ENCODE data around the gene RRAS. TPM values are rescaled to one million over a fixed set of nuclear protein-coding genes. Genes with fewer than 3 reads are reported as not detected.
"Not testable (repeated sequence)": the region's sequence is repeated elsewhere in the genome, so short reads cannot be mapped to it uniquely, and the experiment has no call there.

RRAS gene
- total and polyA plus RNA-seq, 5 donors = 76.7 to 153 (median 90.9) TPM

DNA sequence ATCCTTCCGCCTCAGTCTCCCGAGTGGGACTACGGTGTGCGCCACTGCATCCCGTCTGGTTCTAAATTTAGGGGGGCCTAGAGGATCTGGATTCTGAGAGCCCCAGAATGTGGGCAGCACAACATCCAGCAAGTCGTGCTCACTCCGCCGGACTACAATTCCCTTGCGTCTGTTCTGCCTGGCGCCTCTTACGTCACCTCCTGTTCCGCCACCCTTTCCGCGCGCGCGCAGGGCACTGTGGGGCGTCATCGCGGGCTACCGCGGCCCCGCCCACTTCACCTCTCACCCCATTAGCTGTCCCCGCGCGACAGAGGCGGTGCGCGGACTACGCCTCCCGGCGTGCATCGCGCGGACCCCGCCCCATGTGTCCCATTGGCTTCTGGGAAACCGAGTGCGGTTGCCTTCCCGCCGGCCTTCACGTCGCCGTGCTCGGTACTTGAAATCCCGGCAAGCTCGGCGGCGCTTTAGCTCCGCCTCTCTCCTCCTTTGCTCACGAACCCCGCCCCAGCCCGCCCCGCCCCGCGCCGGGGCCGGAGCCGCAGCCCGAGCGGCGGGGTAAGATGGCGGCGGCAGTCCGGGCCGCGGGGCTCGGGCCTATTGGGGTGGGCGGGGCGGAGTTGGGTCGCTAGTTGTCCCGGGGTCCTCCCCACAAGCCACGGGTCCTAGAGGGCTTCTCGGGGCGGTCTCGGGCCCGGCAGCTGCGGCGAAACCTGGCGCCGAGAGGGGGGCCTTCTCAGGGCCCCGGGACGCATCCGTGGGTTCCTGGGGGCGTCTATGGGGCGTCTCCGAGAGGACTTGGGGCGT lies 1.9 kb upstream of the RRAS start, which contains the start of gene SCAF1:
SCAF1 (plus strand) TSS at position 522 of the 804 bp plus-strand sequence. CDS start 2,818 bp downstream, outside the sequence.
- peak; percentile 100 for DNase-seq
- no peaks in the 10 kb centered on the region for H3K9me3 ChIP-seq (ENCODE audit: control insufficient read depth, low read length)
- H3K27ac ChIP-seq (ENCODE audit: low read length) = peak within 1 kb of the TSS; percentile 99
- peaks cover 1% of the 10 kb centered on the region for H3K4me1 ChIP-seq (ENCODE audit: control insufficient read depth, insufficient read depth, low read length)
- peak within 1 kb of the TSS; percentile 96 for H3K4me3 ChIP-seq (ENCODE audit: low read length)
- peak; percentile 80 to 86 for ATAC-seq
- intact Hi-C loops (cut with DNase I) = no loop called here
- under 1% methylated on average over 87 of the region's 87 CpGs for WGBS
- H3K27me3 ChIP-seq (ENCODE audit: control insufficient read depth, insufficient read depth) = no peaks in the 10 kb centered on the region

DNA sequence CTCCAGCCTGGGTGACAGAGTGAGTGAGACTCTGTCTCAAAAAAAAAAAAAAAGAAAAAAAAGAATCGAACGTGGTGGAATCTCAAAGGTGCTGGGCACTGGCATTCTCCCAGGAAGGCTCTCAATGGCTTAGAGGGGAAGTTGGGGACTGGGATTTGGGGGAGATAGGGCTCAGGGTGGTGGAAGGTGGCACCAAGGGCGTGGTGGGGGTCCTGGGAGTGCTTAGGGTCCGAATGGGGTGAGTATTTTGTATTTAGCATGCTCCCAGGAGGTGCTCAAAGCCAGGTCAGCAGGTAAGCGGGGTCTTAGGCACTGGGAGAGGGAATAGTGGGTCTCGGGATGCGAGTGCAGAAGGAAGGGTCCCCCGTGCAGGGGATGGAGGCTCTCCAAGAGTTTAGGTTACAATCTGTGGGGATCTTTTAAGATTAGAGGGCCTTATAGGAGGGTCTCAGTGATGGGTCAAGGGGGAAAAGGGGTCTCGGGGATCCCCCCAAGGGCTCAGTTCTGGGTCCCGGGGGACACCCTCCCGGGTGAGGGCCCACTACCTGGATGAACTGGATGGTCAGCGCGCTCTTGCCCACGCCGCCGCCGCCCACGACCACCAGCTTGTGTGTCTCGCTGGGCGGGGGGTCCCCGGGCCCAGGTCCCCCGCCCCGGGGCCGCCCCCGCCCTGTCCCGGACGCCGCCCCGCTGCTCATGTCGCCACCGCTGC lies 386 bp downstream of the RRAS start:
- H3K4me3 ChIP-seq (ENCODE audit: low read length) = peak overlapping the region; percentile 73
- H3K4me1 ChIP-seq (ENCODE audit: control insufficient read depth, insufficient read depth, low read length) = peaks cover 6% of the 10 kb centered on the region
- WGBS = 3% methylated on average over 31 of the region's 31 CpGs
- no peaks in the 10 kb centered on the region for H3K9me3 ChIP-seq (ENCODE audit: control insufficient read depth, low read length)
- intact Hi-C loops (cut with DNase I) = loop anchor here in 3 of 4 donors (5.0 to 10.0 kb wide), 2 partner anchors 47 to 55 kb away; partner anchors contain the start of genes PRR12 (in 2 of the 3), NOSIP (in 1 of the 3) and PRRG2 (in 1 of the 3)
- DNase-seq = peak; percentile 52 to 71 (median 68)
- H3K27me3 ChIP-seq (ENCODE audit: control insufficient read depth, insufficient read depth) = no peaks in the 10 kb centered on the region
- ATAC-seq = no peak
- peak overlapping the region; percentile 84 for H3K27ac ChIP-seq (ENCODE audit: low read length)

- 9% methylated on average over 19 of the region's 19 CpGs for WGBS
- Histone ChIP-seq H3K4me1 (ENCODE audit: control insufficient read depth, insufficient read depth, low read length) (peaks cover 6% of the 10 kb centered on the region), H3K4me3 (ENCODE audit: low read length) (peak overlapping the region; percentile 73), H3K9me3 (ENCODE audit: control insufficient read depth, low read length) (no peaks in the 10 kb centered on the region), H3K27me3 (ENCODE audit: control insufficient read depth, insufficient read depth) (no peaks in the 10 kb centered on the region), H3K27ac (ENCODE audit: low read length) (peak overlapping the region; percentile 91)
- ATAC-seq (peak; percentile 18), DNase-seq (peak; percentile 94 to 97 (median 97))
- intact Hi-C loops (cut with DNase I) = loop anchor here in 3 of 4 donors (5.0 to 10.0 kb wide), 2 partner anchors 46 to 53 kb away; partner anchors contain the start of genes PRR12 (in 2 of the 3), NOSIP (in 1 of the 3) and PRRG2 (in 1 of the 3)
Measured at GRCh38 chr19:49637821-49638738, 1.9 kb downstream of the RRAS start.

DNA sequence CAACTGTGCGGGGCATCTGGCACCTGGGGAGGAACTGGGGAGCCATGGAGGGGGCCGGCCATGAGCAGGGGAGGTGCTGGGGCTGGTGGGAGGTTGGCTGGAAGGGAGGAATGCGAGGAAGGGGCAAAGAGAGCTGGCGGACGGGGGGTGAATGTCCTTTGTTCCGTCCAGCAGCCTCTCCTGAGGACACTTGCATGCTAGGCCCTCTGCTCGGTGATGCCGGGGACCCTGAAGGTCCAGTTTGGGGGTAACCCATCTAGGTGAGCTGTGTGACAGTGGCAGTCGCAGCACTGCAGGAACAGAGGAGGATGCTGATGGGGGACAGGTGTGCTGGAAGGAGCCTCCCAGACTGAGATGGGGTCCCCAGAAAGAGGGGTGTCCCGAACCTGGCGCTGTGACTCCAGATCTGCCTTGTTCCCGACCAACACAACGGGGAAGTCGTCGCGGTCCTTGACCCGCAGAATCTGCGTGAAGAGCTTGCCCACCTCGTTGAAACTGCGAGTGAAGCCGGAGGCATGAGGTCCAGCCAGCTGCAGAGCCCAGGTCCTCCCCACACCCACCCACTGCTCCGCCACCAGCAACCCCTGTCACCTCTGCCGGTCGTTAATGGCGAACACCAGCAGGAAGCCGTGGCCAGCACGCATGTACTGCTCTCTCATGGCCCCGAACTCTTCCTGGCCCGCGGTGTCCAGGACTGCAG lies 3.6 kb downstream of the RRAS start:
- Histone ChIP-seq H3K27ac (ENCODE audit: low read length) (no peak overlapping the region), H3K4me3 (ENCODE audit: low read length) (no peak overlapping the region), H3K4me1 (ENCODE audit: control insufficient read depth, insufficient read depth, low read length) (peaks cover 6% of the 10 kb centered on the region), H3K27me3 (ENCODE audit: control insufficient read depth, insufficient read depth) (no peaks in the 10 kb centered on the region), H3K9me3 (ENCODE audit: control insufficient read depth, low read length) (no peaks in the 10 kb centered on the region)
- intact Hi-C loops (cut with DNase I) = loop anchor here in 3 of 4 donors (5.0 to 10.0 kb wide), 2 partner anchors 44 to 52 kb away; partner anchors contain the start of genes PRR12 (in 2 of the 3), NOSIP (in 1 of the 3) and PRRG2 (in 1 of the 3)
- DNase-seq (peak in 2 of 3 donors; percentile 57 to 61), ATAC-seq (no peak)
- 77% methylated on average over 30 of the region's 30 CpGs for WGBS

GRCh38 chr19:49635530-49636232 lies 4.3 kb downstream of the RRAS start:
- Histone ChIP-seq H3K4me1 (ENCODE audit: control insufficient read depth, insufficient read depth, low read length) (peaks cover 12% of the 10 kb centered on the region), H3K4me3 (ENCODE audit: low read length) (no peak overlapping the region)
- intact Hi-C loops (cut with DNase I) = loop anchor here in 3 of 4 donors (5.0 to 10.0 kb wide), 2 partner anchors 43 to 51 kb away; partner anchors contain the start of genes PRR12 (in 2 of the 3), NOSIP (in 1 of the 3) and PRRG2 (in 1 of the 3)

GRCh38 chr19:49633273-49633672 lies 6.7 kb downstream of the RRAS start:
- 63% methylated on average over 9 of the region's 9 CpGs for WGBS
- intact Hi-C loops (cut with DNase I) = loop anchor here in 1 of 4 donors (10.0 kb wide), 1 partner anchor 48 kb away; the partner anchor contains the start of genes NOSIP and PRRG2
- not testable (repeated sequence) for ATAC-seq; H3K4me3 ChIP-seq (ENCODE audit: low read length); H3K9me3 ChIP-seq (ENCODE audit: control insufficient read depth, low read length); H3K27me3 ChIP-seq (ENCODE audit: control insufficient read depth, insufficient read depth); H3K27ac ChIP-seq (ENCODE audit: low read length)
- peak in 1 of 3 donors; percentile 9 for DNase-seq
- H3K4me1 ChIP-seq (ENCODE audit: control insufficient read depth, insufficient read depth, low read length) = peaks cover 13% of the 10 kb centered on the region

More at GRCh38 chr19:49635530-49636232, 4.3 kb downstream of the RRAS start:
- Histone ChIP-seq H3K27ac (ENCODE audit: low read length) (peak overlapping the region; percentile 34), H3K27me3 (ENCODE audit: control insufficient read depth, insufficient read depth) (no peaks in the 10 kb centered on the region), H3K9me3 (ENCODE audit: control insufficient read depth, low read length) (no peaks in the 10 kb centered on the region)
- ATAC-seq = no peak
- WGBS = 38% methylated on average over 24 of the region's 24 CpGs
- peak in 2 of 3 donors; percentile 57 to 64 for DNase-seq

DNA sequence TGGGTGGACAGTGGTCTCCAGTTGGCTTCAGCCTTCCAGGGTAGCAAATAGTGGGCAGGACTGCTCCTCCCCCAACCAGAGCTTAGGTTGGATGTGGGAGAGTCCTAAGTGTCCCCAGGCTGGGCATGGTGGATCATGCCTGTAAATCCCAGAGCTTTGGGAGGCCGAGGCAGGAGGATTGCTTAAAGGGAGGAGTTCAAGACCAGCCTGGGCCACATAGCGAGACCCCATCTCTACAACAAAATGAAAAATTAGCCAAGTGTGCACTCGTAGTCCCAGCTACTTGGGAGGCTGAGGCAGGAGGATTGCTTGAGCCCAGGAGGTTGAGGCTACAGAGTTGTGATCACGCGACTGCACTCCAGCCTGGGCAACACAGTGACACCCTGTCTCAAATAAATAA lies 7.4 kb downstream of the RRAS start:
- WGBS = 93% methylated on average over 5 of the region's 5 CpGs
- no peak overlapping the region for H3K4me3 ChIP-seq (ENCODE audit: low read length)
- no peaks in the 10 kb centered on the region for H3K9me3 ChIP-seq (ENCODE audit: control insufficient read depth, low read length)
- H3K27ac ChIP-seq (ENCODE audit: low read length) = no peak overlapping the region
- intact Hi-C loops (cut with DNase I) = loop anchor here in 1 of 4 donors (10.0 kb wide), 1 partner anchor 48 kb away; the partner anchor contains the start of genes NOSIP and PRRG2
- peak in 2 of 3 donors; percentile 12 to 46 for DNase-seq
- no peak for ATAC-seq
- H3K4me1 ChIP-seq (ENCODE audit: control insufficient read depth, insufficient read depth, low read length) = peaks cover 13% of the 10 kb centered on the region
- H3K27me3 ChIP-seq (ENCODE audit: control insufficient read depth, insufficient read depth) = no peaks in the 10 kb centered on the region

GRCh38 chr19:49631610-49632192 lies 8.2 kb downstream of the RRAS start:
- Histone ChIP-seq H3K4me3 (ENCODE audit: low read length) (no peak overlapping the region), H3K27me3 (ENCODE audit: control insufficient read depth, insufficient read depth) (no peaks in the 10 kb centered on the region), H3K4me1 (ENCODE audit: control insufficient read depth, insufficient read depth, low read length) (peaks cover 10% of the 10 kb centered on the region), H3K9me3 (ENCODE audit: control insufficient read depth, low read length) (no peaks in the 10 kb centered on the region), H3K27ac (ENCODE audit: low read length) (no peak overlapping the region)
- ATAC-seq (no peak), DNase-seq (peak in 2 of 3 donors; percentile 39 to 53)
- WGBS = 87% methylated on average over 19 of the region's 19 CpGs
- intact Hi-C loops (cut with DNase I) = loop anchor here in 1 of 4 donors (10.0 kb wide), 1 partner anchor 47 kb away; the partner anchor contains the start of genes NOSIP and PRRG2

Data from right cardiac atrium (tissue), 5 donors.